ENCODE measurements around the gene GJE1.

The GJE1 gene

DNA sequence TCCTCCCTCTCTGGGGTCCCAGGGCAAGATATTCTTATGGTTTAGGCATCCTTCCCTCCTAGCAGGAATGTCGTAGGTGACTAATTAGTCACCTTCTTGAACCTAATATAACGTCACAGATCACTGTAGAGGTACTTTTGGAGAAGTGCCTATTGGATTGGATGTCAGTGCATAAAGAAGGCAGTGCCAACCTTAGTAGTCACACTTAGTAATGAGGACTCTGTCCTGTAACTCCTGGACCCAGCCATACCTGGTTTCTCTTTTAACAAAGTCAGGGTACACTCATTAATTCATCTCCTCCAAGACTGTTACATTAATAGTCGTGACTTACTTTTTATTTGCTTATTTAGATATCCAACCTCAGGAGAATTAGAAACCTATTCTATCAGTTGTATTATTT is 34.3 kb downstream of the GJE1 start:
- no peak for DNase-seq

DNA sequence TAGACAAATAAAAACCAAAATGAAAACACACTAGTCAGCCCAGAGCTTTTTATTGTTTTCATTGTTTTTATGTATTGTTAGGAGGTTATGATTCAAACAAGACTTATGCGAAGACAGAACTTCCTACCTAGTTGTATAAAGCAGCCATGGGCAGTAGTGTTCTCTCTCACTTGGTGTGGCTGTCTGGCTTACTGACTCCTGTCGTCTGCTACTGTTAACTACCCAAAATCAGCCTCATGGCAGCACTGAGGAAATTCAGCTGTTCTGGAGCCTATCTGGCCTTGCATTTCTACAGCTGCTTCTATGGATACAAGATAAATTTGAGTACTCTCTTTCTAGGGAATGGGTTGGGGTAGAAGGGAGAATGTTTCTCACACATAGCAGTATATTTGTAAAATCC is 34.8 kb downstream of the GJE1 start:
- no peak for DNase-seq

DNA sequence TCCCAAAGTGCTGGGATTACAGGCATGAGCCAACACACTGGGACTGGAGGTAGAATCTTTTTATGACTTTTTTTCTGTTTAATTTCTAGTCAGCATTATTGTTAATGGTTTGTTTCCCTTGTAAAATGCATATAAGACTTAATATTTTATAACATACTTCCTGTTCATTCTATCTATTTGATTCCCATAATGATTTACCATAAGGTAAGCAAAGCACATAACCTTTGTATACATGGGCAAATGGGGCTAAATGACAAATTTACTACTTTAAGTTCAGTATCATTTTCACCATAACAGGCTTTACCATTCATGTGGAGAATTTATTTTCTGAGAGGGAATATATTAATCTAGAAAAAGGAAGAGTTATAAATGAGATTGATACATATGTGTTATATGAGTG is 38.6 kb downstream of the GJE1 start:
- DNase-seq: no peak

DNA sequence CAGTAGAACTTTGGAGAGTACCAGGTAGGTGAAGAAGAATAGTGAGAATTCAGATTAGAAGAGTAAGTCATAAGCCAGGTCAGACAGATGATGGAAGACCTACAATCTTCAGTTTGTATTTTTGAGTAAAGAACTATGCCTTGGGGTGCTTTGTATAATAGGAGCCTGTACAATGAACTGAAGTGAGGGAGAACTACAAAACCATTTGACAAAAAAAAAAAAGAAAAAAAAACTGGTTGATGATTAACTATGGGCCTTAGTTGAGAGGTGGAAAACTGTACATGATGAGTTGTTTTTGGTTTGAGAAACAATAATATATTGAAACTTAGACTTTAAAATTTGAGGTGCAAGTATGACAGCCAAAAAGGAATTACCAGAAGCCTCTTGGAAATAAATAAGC is 40.0 kb downstream of the GJE1 start:
- DNase-seq: no peak

DNA sequence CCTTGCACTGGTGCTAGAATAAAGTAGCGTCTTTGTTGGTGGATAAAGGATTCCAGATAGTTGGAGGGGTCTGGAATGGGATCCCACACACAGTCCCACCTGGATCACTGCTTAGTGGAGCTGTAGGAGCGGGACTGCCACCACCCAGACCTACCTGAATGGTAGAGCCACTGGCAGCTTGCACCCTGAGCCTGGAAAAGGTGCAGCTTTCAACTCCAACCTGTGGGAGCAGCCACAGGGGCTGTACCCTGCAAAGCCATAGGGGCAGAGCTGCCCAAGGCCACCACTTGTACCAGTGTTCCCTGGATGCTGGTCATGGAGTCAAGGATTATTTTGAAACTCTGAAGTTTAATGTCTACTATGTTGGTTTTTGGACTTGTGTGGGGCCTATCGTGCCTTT is 41.3 kb downstream of the GJE1 start:
- no peak for DNase-seq

DNA sequence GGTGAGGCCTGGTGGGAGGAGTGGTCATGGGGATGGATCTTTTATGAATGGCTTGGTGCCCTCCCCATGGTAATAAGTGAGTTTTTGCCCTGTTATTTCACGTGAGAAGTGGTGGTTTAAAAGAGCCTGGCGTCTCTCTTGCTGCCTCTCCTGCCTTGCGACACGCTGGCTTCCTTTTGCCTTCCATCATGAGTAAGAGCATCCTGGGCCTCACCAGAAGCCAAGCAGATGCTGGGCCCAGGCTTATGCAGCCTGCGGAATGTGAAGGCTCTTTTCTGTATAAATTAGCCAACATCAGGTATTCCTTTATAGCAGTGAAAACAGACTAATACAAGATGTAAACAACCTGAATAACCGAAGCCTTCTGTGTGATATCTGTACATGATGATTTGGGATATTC is 42.0 kb downstream of the GJE1 start:
- DNase-seq: no peak

DNA sequence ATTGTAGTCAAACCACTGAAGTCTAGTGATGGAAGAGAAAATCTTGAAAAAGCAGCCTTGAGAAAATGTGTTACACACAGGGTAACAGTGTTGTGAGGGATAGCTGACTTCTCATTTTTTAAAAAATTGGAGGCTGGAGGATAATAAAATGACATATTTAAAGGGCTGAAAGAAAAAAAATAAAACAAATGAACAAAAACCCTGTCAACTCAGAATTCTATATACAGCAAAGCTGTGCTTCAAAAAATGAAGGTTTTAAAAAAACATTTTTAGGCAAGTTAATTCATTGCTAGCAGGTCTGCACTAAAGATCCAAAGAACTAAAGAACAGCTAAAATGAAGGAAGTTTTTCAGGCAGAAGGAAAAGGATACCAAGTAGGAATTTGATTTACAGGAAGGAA is 45.4 kb downstream of the GJE1 start:
- DNase-seq: no peak

DNA sequence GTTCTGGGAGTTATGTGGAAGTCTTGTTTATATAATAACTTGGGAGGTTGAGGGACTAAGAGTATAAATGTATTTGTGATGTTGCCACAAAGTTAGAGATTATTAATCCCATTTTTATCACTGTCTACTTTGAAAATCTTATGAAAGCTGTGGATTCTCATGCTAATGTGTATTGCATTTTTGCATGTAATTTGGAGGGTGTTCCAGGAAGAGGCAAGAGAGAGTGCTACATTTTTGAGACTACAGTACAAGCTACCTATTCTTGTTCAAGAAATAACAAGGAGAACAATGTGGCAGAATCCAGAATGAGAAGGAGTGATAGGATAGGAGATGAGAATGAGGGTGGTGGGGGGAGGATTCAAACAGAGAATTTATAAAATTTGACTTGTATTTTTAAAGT is 49.3 kb downstream of the GJE1 start:
- no peak for DNase-seq

DNA sequence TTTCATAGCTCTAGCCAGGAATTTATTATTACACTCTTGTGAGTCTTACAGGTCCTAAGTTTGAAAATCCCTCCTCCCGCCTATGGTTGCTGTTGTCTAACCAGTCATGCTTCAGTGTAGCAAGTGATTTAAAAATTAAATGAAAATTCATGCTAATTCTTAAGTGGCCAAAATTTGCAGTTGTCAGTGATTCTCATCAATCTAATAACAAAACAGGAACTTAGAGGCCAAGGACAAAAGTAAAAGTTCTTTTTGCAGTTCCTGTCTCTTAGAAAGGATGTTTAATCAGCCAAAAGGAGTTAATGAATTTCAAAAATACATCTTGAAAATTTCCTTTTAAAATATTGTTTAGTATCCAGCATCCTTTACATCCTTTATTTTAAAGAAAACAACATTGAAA is 50.6 kb downstream of the GJE1 start:
- no peak for DNase-seq

DNA sequence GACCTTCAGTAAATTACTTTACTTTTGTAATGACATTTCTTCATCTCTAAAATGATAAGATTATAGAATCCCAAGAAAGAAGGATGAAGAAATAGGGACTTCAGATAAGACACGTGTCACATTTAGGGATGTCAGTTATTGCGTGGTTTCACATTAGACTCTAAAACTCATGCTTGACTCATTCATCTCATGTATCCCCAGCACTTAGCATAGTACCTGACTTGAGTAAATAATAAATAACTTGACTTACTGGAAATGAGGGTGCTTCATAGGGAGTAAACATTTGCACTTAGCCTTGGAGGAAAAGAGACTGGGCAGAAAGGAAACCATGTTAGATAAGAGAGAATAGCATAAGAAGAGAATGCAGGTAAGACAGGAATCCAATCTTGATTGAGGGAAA is 51.6 kb downstream of the GJE1 start:
- DNase-seq: no peak
